Superior temporal gyrus (tissue), 1 donor: ENCODE measurements around the gene AUNIP.
"Not testable (repeated sequence)": the region's sequence is repeated elsewhere in the genome, so short reads cannot be mapped to it uniquely, and the experiment has no call there.

Experiments used
- DNase-seq: peaks from one replicate; pipeline ENCODE4 v3.0.0-alpha.2; 2016; ENCODE audit errors: extremely low spot score

The AUNIP gene

GRCh38 chr1:25866288-25866687 lies 7.0 kb upstream of the AUNIP start:
- DNase-seq: no peak

DNA sequence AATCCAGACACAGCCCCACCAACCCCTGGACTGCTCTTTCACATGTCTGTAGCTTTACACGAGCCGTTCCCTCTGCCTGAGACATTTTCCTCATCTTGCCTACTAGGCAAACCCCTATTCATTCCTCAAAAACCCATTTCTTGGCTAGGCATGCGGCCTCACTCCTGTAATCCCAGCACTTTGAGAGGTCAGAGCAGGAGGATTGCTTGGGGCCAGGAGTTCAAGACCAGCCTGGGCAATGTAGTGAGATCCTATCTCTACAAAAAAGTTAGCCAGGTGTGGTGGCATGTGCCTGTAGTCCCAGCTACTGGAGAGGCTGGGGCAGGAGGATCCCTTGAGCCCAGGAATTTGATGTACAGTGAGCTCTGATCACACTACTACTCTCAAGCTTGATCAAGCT lies 5.2 kb upstream of the AUNIP start:
- DNase-seq: no peak

- DNase-seq: no peak
Observed at GRCh38 chr1:25863486-25864262, 4.4 kb upstream of the AUNIP start.

DNA sequence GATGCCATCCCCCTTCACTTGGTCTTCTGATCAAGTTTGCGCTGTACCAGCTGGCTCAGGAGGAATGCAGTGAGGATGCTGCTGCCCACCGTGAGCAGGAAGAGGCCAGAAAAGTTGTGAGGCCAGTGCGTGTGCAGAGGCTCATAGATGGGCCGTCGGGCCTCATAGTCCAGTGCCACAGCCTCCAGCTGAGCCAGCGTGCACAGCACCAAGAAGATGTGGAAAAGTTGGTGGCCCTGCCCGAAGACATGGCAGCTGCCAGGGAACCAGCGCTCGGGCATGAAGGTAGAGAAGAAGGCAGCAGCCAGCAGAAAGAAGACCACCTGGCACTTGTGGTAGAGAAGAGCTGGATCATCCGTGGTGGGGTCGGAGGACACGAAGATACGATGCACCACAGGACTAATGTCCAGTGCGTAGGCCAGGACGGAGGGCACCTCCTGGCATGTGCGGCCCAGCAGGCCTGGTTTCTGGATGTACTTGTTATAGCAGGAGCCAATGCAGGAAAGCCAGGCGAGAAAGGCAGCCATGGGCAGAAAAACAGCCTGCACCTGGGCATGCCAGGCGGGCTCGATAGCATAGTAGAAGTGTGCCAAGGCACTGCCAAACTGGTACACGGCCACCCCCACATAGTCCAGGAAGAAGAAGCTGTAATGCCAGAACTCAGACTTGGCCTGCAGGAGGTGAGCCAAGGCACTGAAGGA lies 3.7 kb upstream of the AUNIP start:
- DNase-seq: no peak

- DNase-seq: no peak
Observed at GRCh38 chr1:25861316-25862286, 2.3 kb upstream of the AUNIP start.

DNA sequence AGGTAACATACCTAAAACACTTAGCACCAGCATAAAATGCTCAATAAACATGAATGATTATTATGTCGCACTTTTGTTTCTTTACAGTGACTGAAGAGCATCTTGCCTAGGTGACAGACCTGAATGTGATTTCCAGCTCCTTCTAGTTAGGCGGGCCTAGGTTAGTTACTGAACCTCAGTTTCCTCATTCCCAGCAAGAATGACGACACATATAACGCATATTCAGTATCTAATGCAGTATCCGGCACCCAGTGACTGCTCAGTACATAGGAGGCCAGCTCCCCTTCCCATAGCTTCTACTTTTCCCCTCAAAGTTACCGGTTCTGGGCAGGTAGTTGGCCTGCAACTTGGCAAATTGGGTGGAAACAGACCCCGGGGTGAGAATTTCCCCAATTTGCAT lies 763 bp downstream of the AUNIP start:
- no peak for DNase-seq

DNA sequence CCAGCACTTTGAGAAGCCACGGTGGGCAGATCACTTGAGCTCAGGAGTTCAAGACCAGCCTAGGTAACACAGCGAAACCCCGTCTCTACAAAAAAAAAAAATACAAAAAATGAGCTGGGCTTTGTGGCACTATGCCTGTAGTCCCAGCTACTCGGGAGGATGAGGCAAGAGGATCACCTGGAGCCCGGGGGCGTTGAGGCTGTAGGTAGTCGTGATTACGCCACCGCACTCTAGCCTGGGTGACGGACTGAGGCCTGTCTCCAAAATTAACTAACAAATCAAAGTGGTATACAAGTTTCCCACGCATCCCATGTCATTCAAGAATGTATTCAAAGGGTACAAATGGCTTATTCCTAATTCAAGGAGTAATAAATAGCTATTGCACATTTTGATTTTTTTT lies 2.4 kb downstream of the AUNIP start:
- no peak for DNase-seq

GRCh38 chr1:25854554-25854953 lies 4.7 kb downstream of the AUNIP start:
- no peak for DNase-seq

GRCh38 chr1:25848531-25848930 lies 10.7 kb downstream of the AUNIP start:
- no peak for DNase-seq

GRCh38 chr1:25847929-25848328 lies 11.3 kb downstream of the AUNIP start:
- no peak for DNase-seq

DNA sequence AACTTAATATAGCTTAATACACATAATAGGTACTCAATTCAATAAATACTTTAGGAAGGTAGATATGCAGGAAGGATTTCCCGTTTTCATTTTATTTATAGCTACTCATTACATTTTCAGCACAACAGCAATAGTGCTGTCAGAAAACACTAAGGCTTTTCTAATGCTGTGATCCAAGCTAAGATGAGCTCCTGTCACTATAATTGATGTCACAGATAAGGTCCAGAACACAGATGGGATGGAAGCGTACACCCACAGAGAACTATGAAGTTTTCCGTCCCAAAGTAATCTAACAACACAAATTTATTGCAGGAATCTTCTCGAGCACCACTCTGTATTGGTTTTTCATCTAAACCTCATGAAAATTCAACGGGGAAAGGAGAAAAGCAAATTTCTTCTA lies 13.6 kb downstream of the AUNIP start:
- DNase-seq: no peak

GRCh38 chr1:25844536-25845337 lies 14.5 kb downstream of the AUNIP start:
- no peak for DNase-seq

DNA sequence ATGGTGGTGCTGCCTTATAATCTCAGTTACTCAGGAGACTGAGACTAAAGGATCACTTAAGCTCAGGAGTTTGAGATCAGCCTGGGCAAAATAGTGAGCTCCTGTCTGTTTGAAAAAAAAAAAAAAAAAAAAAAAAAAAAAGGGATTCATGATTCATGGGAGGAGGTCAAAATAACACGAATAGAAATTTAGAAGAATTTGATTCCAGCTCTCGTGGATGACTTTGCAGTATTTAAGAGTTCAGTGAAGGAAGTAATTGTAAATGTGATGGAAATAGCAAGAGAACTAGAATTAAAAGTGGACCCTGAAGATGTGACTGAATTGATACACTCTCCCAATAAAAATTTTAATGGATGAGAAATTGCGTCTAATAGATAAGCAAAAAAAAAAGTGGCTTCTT lies 15.8 kb downstream of the AUNIP start:
- no peak for DNase-seq

DNA sequence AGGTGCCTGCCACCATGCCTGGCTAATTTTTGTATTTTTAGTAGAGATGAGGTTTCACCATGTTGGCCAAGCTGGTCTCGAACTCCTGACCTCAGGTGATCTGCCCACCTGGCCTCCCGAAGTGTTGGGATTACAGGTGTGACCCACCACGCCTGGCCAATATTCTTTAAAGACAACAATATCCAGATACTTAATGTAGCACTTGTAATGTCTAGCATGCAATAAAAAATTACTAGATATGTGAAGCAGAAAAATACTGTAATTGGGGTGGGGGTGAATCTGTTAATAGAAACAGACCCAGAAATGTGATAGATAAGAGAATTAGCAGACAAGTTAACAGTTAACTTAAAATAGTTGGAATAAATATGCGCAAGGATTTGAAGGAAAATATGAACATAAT lies 19.4 kb downstream of the AUNIP start:
- not testable (repeated sequence) for DNase-seq

- no peak for DNase-seq
Observed at GRCh38 chr1:25837262-25837875, 21.9 kb downstream of the AUNIP start.

GRCh38 chr1:25836695-25837094 lies 22.6 kb downstream of the AUNIP start:
- no peak for DNase-seq

- no peak for DNase-seq
Observed at GRCh38 chr1:25834894-25835293, 24.4 kb downstream of the AUNIP start.

DNA sequence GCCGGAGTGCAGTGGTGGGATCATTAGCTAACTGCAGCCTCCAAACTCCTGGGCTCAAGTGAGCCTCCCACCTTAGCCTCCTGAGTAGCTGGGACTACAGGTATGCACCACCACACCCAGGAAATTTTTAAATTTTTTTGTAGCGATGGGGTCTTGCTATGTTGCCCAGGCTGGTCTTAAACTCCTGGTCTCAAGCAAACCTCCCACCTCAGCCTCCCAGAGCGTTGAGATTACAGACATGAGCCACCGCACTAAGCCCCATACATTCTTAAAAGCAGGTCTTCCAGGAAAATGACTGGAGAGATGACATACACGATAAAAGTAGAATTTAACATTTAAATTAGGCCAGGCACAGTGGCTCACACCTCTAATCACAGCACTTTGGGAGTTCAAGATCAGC lies 26.1 kb downstream of the AUNIP start:
- DNase-seq: no peak

DNA sequence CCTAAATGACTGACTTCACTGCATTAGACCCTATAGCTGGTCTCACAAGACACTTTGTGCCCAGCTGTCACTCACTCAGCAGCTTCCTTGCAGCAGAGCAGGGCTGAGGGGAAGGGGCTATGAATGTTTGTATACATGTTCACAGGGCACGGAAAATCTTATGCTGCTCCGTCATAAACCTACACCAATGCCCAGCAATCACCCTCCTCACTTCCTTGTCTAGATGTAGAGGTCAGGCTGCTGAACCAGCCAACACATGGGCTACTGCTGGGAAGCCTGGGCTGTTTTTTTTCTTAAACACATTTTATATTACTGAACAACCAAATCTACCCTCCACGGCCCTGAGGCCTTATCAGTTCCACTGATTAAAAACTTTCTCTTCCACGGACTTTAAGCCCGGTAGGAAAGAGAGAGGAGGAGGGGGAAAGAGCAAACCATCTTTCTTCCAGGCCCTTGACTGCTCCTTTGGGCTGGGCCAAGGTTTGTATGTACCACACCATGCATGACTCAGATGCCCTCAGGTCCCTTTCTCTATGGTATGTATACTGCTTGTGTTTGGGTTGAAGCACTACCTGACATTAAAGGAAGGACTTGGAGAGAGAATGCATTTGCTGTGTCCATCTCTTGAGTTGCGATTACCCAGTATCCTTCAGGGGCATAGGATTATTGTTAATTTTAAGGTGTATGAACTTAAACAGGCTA lies 26.8 kb downstream of the AUNIP start:
- DNase-seq: no peak

DNA sequence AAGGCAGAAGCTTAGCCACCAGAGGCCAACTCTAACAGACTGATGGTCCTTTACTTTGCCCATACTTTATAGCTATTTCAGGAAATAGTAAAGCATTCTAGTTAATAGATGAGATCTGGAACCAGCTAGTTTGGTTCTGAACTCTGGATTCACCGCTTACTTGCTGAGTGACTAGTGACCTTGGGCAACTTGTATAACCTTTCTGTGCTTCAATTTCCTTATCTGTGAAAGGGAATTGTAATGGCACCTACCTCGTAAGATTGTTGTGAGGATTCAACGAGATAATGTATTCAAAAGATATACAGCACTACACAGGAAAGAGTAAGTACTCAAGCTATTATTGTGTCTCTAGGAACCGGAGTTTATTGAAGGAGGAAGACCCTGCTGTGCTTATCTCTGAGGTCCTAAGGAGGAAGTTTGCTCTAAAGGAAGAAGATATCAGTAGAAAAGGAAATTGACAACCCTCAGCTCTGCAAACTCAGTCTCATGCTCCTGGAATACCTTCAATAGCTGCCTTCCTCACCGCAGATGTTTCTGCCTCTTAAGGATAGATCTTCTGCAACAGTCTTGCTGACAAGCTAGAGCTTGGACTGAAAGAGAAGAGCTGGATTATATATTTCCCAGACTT lies 27.6 kb downstream of the AUNIP start:
- DNase-seq: no peak
